ENCODE measurements around the gene DNAJC16.

DNA sequence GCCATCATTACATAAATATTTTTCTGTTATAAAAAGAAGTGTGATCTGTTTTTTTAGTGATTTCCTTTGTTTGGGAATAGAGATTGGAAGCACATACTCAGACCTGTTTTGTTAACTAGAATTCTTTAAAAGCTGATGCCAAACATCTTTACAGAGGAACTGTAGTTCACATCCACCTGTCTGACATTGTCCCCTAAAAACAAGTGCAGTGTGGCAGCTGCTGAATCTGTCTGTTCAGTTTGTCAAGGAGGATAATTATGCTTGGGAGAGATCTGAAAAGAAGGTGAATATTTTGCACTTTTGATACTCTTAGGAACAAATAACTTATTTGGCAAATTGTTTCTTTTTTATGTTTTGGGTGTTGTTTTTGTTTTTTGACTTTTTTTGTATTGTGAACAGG, 44.6 kb downstream of the DNAJC16 start:
- TF ChIP-seq POLR2A (IDR thresholded peaks at IDR 0.05) (no peak), EP300 (IDR thresholded peaks at IDR 0.05) (no peak)
- TF ChIP-seq, protein P1, sequence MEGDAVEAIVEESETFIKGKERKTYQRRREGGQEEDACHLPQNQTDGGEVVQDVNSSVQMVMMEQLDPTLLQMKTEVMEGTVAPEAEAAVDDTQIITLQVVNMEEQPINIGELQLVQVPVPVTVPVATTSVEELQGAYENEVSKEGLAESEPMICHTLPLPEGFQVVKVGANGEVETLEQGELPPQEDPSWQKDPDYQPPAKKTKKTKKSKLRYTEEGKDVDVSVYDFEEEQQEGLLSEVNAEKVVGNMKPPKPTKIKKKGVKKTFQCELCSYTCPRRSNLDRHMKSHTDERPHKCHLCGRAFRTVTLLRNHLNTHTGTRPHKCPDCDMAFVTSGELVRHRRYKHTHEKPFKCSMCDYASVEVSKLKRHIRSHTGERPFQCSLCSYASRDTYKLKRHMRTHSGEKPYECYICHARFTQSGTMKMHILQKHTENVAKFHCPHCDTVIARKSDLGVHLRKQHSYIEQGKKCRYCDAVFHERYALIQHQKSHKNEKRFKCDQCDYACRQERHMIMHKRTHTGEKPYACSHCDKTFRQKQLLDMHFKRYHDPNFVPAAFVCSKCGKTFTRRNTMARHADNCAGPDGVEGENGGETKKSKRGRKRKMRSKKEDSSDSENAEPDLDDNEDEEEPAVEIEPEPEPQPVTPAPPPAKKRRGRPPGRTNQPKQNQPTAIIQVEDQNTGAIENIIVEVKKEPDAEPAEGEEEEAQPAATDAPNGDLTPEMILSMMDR (IDR thresholded peaks at IDR 0.05), result no peak
